ENCODE measurements around the gene ANAPC5.

- TF ChIP-seq CTCF (conservative IDR thresholded peaks at IDR 0.05; ENCODE audit: low read depth, low read length) (no peak), EZH2 (IDR thresholded peaks at IDR 0.05; ENCODE audit: low read length, unreplicated experiment) (no peak)
Measured at GRCh38 chr12:121285856-121286255, 66.4 kb downstream of the ANAPC5 start.
